GM12878 (cell line): Measurements from ENCODE around the gene LRP5. TPM values are rescaled to one million over a fixed set of nuclear protein-coding genes. Genes with fewer than 3 reads are reported as not detected.

Experiments used
- ATAC-seq: fragments of 200-7000 bp; cut with Tn5 transposase; 3 replicates; pipeline ENCODE4 v1.9.1; 2020; ENCODE audit warnings: mild to moderate bottlenecking, moderate library complexity
- BruUV-seq: library from RNA; stranded (reverse); fragments of 400-500 nt; replicated peaks from 2 replicates; lab custom pipeline; 2021; lab: Mats Ljungman, UMichigan
- CTCF ChIA-PET: fragments of 300-600 bp; sonication (Branson Sonifier 250); formaldehyde crosslinking; extraction: SDS; loops from one replicate; lab custom pipeline; 2021; ENCODE audit warnings: inconsistent platforms; lab: Yijun Ruan, JAX
- POLR2A ChIA-PET: fragments of 350-600 bp; formaldehyde crosslinking; extraction: SDS; loops from one replicate; lab custom pipeline; 2021; ENCODE audit warnings: inconsistent platforms; lab: Charles Lee
- RAD21 ChIA-PET: fragments of 300-600 bp; sonication (Branson Sonifier 250); formaldehyde crosslinking; loops from one replicate; lab custom pipeline; 2023; ENCODE audit warnings: antibody characterized with exemption; ENCODE audit not compliant: unreplicated experiment; lab: Charles Lee
- SMC1A ChIA-PET: fragments of 300-600 bp; sonication (Branson Sonifier 250); formaldehyde crosslinking; loops from one replicate; lab custom pipeline; 2023; ENCODE audit not compliant: unreplicated experiment, uncharacterized antibody; lab: Charles Lee
- DNase-seq: peaks from one replicate; pipeline ENCODE4 v3.0.0-alpha.2; 2011; ENCODE audit warnings: low read depth, low spot score
- FAIRE-seq: peaks from 3 replicates; lab custom pipeline; 2011; peaks lifted over from hg19 to GRCh38; lab: Jason Lieb, UNC
- H2AFZ ChIP-seq: 2 replicates; pipeline ENCODE4 v1.6.0; 2011; ENCODE audit warnings: low read depth, low read length, control low read depth; ENCODE audit not compliant: control insufficient read depth
- H3K27ac ChIP-seq: 2 replicates; pipeline ENCODE4 v1.5.1; 2011; ENCODE audit warnings: control low read depth; ENCODE audit not compliant: control insufficient read depth, insufficient read depth
- H3K27me3 ChIP-seq, 2 experiments: replicated peaks in 1 of 2; 2 replicates each; pipeline versions ENCODE4 v1.6.0 to v1.6.1; 2011; ENCODE audit warnings: low read length in 1 of 2; ENCODE audit not compliant: control insufficient read depth in 2 of 2, insufficient read depth in 2 of 2
- H3K36me3 ChIP-seq, 2 experiments: 2 replicates each; pipeline ENCODE4 v1.5.1; 2011; ENCODE audit warnings: low read length in 1 of 2; ENCODE audit not compliant: control insufficient read depth in 2 of 2, insufficient read depth in 2 of 2
- H3K4me1 ChIP-seq: 2 replicates; pipeline ENCODE4 v1.6.1; 2011; ENCODE audit warnings: mild to moderate bottlenecking, low read length, moderate library complexity, mixed read lengths; ENCODE audit not compliant: control insufficient read depth, insufficient read depth
- H3K4me2 ChIP-seq: 2 replicates; pipeline ENCODE4 v1.6.0; 2011; ENCODE audit warnings: control low read depth; ENCODE audit not compliant: control insufficient read depth, insufficient read depth
- H3K4me3 ChIP-seq: fragments of 200-600 bp; sonication (generic); 2 replicates; pipeline ENCODE4 v1.5.1; 2016
- H3K79me2 ChIP-seq: 2 replicates; pipeline ENCODE4 v1.6.0; 2011; ENCODE audit warnings: low read length; ENCODE audit not compliant: control insufficient read depth, insufficient read depth
- H3K9ac ChIP-seq: 2 replicates; pipeline ENCODE4 v1.8.0; 2011; ENCODE audit warnings: low read length, control low read depth, mixed read lengths; ENCODE audit not compliant: control insufficient read depth, insufficient read depth
- H3K9me3 ChIP-seq: replicated peaks from 3 replicates; pipeline ENCODE4 v1.5.1; 2011; ENCODE audit warnings: mild to moderate bottlenecking, low read length; ENCODE audit not compliant: control insufficient read depth, insufficient read depth
- H4K20me1 ChIP-seq: 2 replicates; pipeline ENCODE4 v1.6.0; 2011; ENCODE audit not compliant: control insufficient read depth, insufficient read depth
- ESRRA ChIP-seq: IDR thresholded peaks from 2 replicates; pipeline ENCODE4 v1.6.1; 2012; ENCODE audit warnings: mild to moderate bottlenecking, low read length, improper control_type of control experiment
- JUNB ChIP-seq: IDR thresholded peaks from 2 replicates; pipeline ENCODE4 v1.6.1; 2016; ENCODE audit warnings: antibody characterized with exemption, mild to moderate bottlenecking
- MTA3 ChIP-seq: IDR thresholded peaks from 2 replicates; pipeline ENCODE4 v1.6.1; 2012; ENCODE audit warnings: low read length, inconsistent platforms, borderline replicate concordance
- NFXL1 ChIP-seq: fragments of 450-650 bp; IDR thresholded peaks from 2 replicates; pipeline ENCODE4 v1.6.1; 2017; ENCODE audit warnings: antibody characterized with exemption, mild to moderate bottlenecking, borderline replicate concordance
- NR2C2 ChIP-seq: IDR thresholded peaks from 2 replicates; pipeline ENCODE4 v1.6.1; 2011; ENCODE audit warnings: borderline replicate concordance, low read depth; ENCODE audit not compliant: control insufficient read depth, insufficient read length
- RELA ChIP-seq: fragments of 450-650 bp; IDR thresholded peaks from 2 replicates; pipeline ENCODE4 v1.8.0; 2014; ENCODE audit warnings: borderline replicate concordance; ENCODE audit not compliant: partially characterized antibody
- RFX5 ChIP-seq: IDR thresholded peaks from 2 replicates; pipeline ENCODE4 v1.6.1; 2011; ENCODE audit warnings: low read depth, low read length, improper control_type of control experiment
- STAT3 ChIP-seq: IDR thresholded peaks from 2 replicates; pipeline ENCODE4 v1.6.1; 2011; ENCODE audit warnings: low read depth, low read length, improper control_type of control experiment
- TCF12 ChIP-seq: IDR thresholded peaks from 2 replicates; pipeline ENCODE4 v1.6.1; 2011; ENCODE audit warnings: low read depth, mild to moderate bottlenecking, low read length
- TCF7 ChIP-seq: IDR thresholded peaks from 2 replicates; pipeline ENCODE4 v1.6.1; 2014; ENCODE audit warnings: antibody characterized with exemption, borderline replicate concordance
- WRNIP1 ChIP-seq: IDR thresholded peaks from 2 replicates; pipeline ENCODE4 v1.6.1; 2011; ENCODE audit warnings: low read depth, low read length, improper control_type of control experiment, borderline replicate concordance
- YY1 ChIP-seq: IDR thresholded peaks from 2 replicates; pipeline ENCODE4 v1.6.1; 2011; ENCODE audit warnings: low read depth, mild to moderate bottlenecking, low read length
- ZNF274 ChIP-seq: IDR thresholded peaks from one replicate; pipeline ENCODE4 v1.8.0; 2011; ENCODE audit not compliant: insufficient read length, insufficient read depth
- WGBS: methylation state at CpG from one replicate; pipeline ENCODE4 v1.1.6; 2016; ENCODE audit warnings: low lambda C conversion rate; ENCODE audit not compliant: insufficient replicate concordance, insufficient coverage; ENCODE audit errors: missing lambda C conversion rate; 5-methylcytosine and 5-hydroxymethylcytosine counted together
- in situ Hi-C: fragments of 300-500 bp; cut with MboI; formaldehyde crosslinking; loops from 9 replicates; pipeline ENCODE4 v1.14.3; 2018; ENCODE audit warnings: mixed read lengths
- intact Hi-C: fragments of 100-400 bp; cut with micrococcal nuclease; formaldehyde crosslinking; loops from one replicate; pipeline ENCODE4 v1.14.2; 2022; ENCODE audit not compliant: unreplicated experiment
- polyA plus RNA-seq, 11 experiments: library from polyadenylated mRNA; depleted of rRNA in 4 of 11; unstranded in 6 of 11; stranded (reverse) in 5 of 11; fragments of >200 nt; fragmentation: Nextera tagmentation in 4 of 11; fragmentation: Illumina TruSeq in 1 of 11; extraction: Ambion mirVana in 4 of 11; extraction: Trizol in 1 of 11; gene quantifications; 1 replicate in 1 of 11; 2 replicates in 10 of 11; pipeline versions ENCODE4 v1.2.1 to v1.2.3, GENCODE V29; 2011 to 2016; ENCODE audit warnings: inconsistent platforms in 2 of 11, missing spikeins in 2 of 11, low read depth in 1 of 11
- total RNA-seq, 4 experiments: library from RNA; depleted of rRNA in 3 of 4; stranded (reverse); fragments of >200 nt in 3 of 4; fragmentation: Illumina TruSeq in 1 of 4; extraction: Trizol in 1 of 4; gene quantifications; 2 replicates each; pipeline versions ENCODE4 v1.2.1 to v1.2.3, GENCODE V29; 2013 to 2021

LRP5 gene
- total and polyA plus RNA-seq, 10 of the 15 experiments (the other 5 are each of a cell fraction or from before 2014, with no cell fraction given) = 0.37 to 34.0 (median 6.6) TPM

DNA sequence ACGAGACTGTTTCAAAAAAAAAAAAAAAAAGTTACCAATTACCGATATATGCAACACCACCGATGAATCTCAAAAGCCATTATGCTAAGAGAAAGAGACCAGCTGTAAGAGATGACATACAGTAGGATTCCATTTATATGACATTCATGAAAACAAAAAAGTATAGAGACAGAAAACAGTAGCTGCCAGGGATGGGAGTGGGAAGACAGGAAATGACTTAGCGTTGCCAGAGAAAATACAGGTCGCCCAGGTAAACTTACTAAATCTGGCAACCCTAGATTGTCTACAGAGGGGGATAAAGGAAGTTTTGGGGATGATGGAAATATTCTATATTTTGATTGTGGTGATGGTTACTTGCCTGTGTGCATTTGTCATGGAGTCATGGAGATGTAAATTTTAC is 32.7 kb upstream of the LRP5 start:
- FAIRE-seq = no peak
- no TSS peak for BruUV-seq
- ATAC-seq = no peak

DNA sequence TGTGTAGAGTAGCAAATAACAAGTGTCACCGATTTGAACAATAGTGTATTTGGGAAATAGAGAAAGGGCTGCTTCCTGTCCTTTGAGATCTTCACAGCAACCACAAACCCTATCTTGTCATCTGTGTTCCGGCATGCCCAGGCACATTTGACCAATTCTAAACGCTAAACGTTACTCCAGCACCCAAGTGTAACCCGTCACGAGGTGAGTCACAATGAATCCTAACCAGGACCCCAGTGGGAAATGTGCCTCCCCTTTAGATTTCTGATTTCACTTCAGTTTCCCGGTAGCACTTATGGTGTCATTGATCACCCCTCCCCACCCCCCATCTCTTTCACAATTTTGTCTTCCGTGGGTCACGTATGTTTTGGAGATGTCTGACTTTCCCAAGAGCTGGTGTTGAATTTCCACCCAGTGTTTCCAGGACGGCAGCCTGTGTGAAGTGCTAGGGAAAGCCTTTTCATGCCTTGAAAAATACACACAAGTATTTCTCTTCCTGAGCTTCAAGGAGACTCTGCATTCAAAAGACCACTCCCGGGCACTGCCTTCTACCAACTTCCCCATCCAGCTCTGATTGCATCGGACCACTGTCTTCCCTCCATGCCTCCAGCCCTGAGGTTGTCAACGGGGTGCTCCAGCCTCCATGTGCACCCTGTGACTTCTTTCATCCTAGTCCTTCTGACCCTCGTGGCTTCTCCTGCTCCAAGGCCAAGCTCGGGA is 30.1 kb upstream of the LRP5 start:
- POLR2A ChIA-PET = interaction anchor here (0.9 to 1.6 kb wide), 3 partner anchors 10 to 16 kb away, joined by 4 to 13 read pairs (median 6); partner anchors contain the start of gene C11orf24
- SMC1A ChIA-PET = interaction anchor here (1.1 to 1.5 kb wide), 4 partner anchors 8 to 16 kb away, joined by 4 to 14 read pairs (median 6); partner anchors contain the start of gene C11orf24
- CTCF ChIA-PET = interaction anchor here (0.6 to 3.2 kb wide), 6 partner anchors 9 to 73 kb away, joined by 3 to 17 read pairs (median 3); partner anchors contain the start of gene C11orf24
- Histone ChIP-seq H2AFZ (peak overlapping the region; percentile 16), H3K36me3 (no peaks in the 10 kb centered on the region), H3K4me2 (peak overlapping the region; percentile 80), H3K4me3 (peak overlapping the region; percentile 48; the same call in 1 of the 2 replicates), H3K4me1 (peaks cover 16% of the 10 kb centered on the region), H4K20me1 (no peaks in the 10 kb centered on the region), H3K27ac (peak overlapping the region; percentile 61), H3K9ac (peak overlapping the region; percentile 50), H3K9me3 (peaks cover 7% of the 10 kb centered on the region; the same call in 2 of the 3 replicates), H3K27me3 (no peaks in the 10 kb centered on the region), H3K79me2 (no peaks in the 10 kb centered on the region)
- RAD21 ChIA-PET = interaction anchor here (0.6 to 1.5 kb wide), 6 partner anchors 9 to 58 kb away, joined by 3 to 4 read pairs (median 3); no protein-coding TSS in a partner anchor
- DNase-seq (peak; percentile 92), FAIRE-seq (peak; percentile 97), ATAC-seq (peak; percentile 99)
- TSS peak; percentile 93 for BruUV-seq
- intact Hi-C loops (loop anchor here (1.0 kb wide), 1 partner anchor 10 kb away; no protein-coding TSS in a partner anchor), in situ Hi-C loops (no loop called here)
- 24% methylated on average over 15 of the region's 15 CpGs for WGBS
- TF ChIP-seq ESRRA = no peak
- no peak for TF ChIP-seq ZNF274
- TF ChIP-seq RELA = no peak
- TF ChIP-seq TCF7 = peak; percentile 85
- TF ChIP-seq MTA3 = no peak; the same call in 1 of the 2 replicates
- no peak for TF ChIP-seq RFX5
- peak; percentile 50 for TF ChIP-seq JUNB
- no peak for TF ChIP-seq NR2C2
- TF ChIP-seq TCF12 = no peak

More for the DNA sequence above, 32.7 kb upstream of the LRP5 start:
- Histone ChIP-seq H3K9me3 (peaks cover 6% of the 10 kb centered on the region; the same call in 2 of the 3 replicates), H3K4me1 (peaks cover 16% of the 10 kb centered on the region), H3K27me3 (no peaks in the 10 kb centered on the region), H3K27ac (no peak overlapping the region), H3K36me3 (no peaks in the 10 kb centered on the region), H3K4me2 (no peak overlapping the region), H3K79me2 (no peaks in the 10 kb centered on the region), H3K9ac (no peak overlapping the region), H2AFZ (no peak overlapping the region), H4K20me1 (no peaks in the 10 kb centered on the region), H3K4me3 (no peak overlapping the region)
- TF ChIP-seq YY1 (no peak), WRNIP1 (no peak), NR2C2 (no peak), STAT3 (no peak), NFXL1 (no peak)
- ChIA-PET POLR2A (interaction anchor here (0.6 to 1.9 kb wide), 3 partner anchors 9 to 753 kb away, joined by 3 to 7 read pairs (median 5); partner anchors contain the start of gene C11orf24), RAD21 (no interaction called here), CTCF (interaction anchor here (1.0 to 1.8 kb wide), 5 partner anchors 17 to 69 kb away, joined by 3 to 5 read pairs (median 3); no protein-coding TSS in a partner anchor), SMC1A (interaction anchor here (1.0 to 1.9 kb wide), 3 partner anchors 13 to 22 kb away, joined by 3 to 10 read pairs (median 6); no protein-coding TSS in a partner anchor)
- 95% methylated on average over 4 of the region's 5 CpGs for WGBS
- in situ Hi-C loops = no loop called here
- DNase-seq = no peak
- intact Hi-C loops = no loop called here
